SU-DHL-6 (cell line): ENCODE results near the gene PKNOX2.

Experiments
- H2AFZ ChIP-seq: fragments of 200-600 bp; sonication (generic); 2 replicates; pipeline ENCODE4 v1.6.1; 2014; ENCODE audit warnings: low read depth, mild to moderate bottlenecking, moderate library complexity, mixed read lengths, antibody characterized with exemption, low read length; ENCODE audit not compliant: severe bottlenecking
- H3F3A ChIP-seq: fragments of 200-600 bp; shearing (Covaris generic); 2 replicates; pipeline ENCODE4 v1.6.0; 2016; ENCODE audit warnings: antibody characterized with exemption, mild to moderate bottlenecking; ENCODE audit not compliant: insufficient read depth
- H3K27ac ChIP-seq: fragments of 200-600 bp; sonication (generic); 2 replicates; pipeline ENCODE4 v1.5.1; 2016; ENCODE audit warnings: low read depth, mild to moderate bottlenecking, low read length, moderate library complexity, mixed read lengths
- H3K27me3 ChIP-seq: fragments of 200-600 bp; sonication (generic), shearing (Covaris generic); 2 replicates; pipeline ENCODE4 v1.6.0; 2014; ENCODE audit warnings: mild to moderate bottlenecking, low read length
- H3K36me3 ChIP-seq: fragments of 200-600 bp; sonication (generic); 2 replicates; pipeline ENCODE4 v1.6.1; 2014; ENCODE audit warnings: mild to moderate bottlenecking, low read length, mixed read lengths
- H3K4me2 ChIP-seq: fragments of 300-600, 200-600 bp; shearing (Covaris generic), sonication (generic); 2 replicates; pipeline ENCODE4 v1.6.0; 2014; ENCODE audit warnings: low read length, low read depth, mild to moderate bottlenecking; ENCODE audit not compliant: poor library complexity, severe bottlenecking
- H3K4me3 ChIP-seq: fragments of 200-600 bp; sonication (generic); 2 replicates; pipeline ENCODE4 v1.5.1; 2014; ENCODE audit warnings: antibody characterized with exemption, low read length, mild to moderate bottlenecking, mixed read lengths; ENCODE audit not compliant: insufficient read depth, poor library complexity, severe bottlenecking
- H3K79me2 ChIP-seq: fragments of 200-600 bp; sonication (generic); 2 replicates; pipeline ENCODE4 v1.6.1; 2014; ENCODE audit warnings: mild to moderate bottlenecking, low read length, moderate library complexity; ENCODE audit not compliant: insufficient read depth
- H3K9ac ChIP-seq: fragments of 200-600 bp; sonication (generic); 2 replicates; pipeline ENCODE4 v1.7.0; 2014; ENCODE audit warnings: mild to moderate bottlenecking, low read length
- H3K9me2 ChIP-seq: fragments of 200-600 bp; sonication (generic); replicated peaks from 2 replicates; pipeline ENCODE4 v1.6.1; 2014; ENCODE audit warnings: low read length; ENCODE audit not compliant: insufficient read depth
- H3K9me3 ChIP-seq: fragments of 200-600 bp; sonication (generic); 2 replicates; pipeline ENCODE4 v1.6.1; 2014; ENCODE audit warnings: low read length, mixed read lengths; ENCODE audit not compliant: insufficient read depth
- H4K20me1 ChIP-seq: fragments of 200-600 bp; sonication (generic); 2 replicates; pipeline ENCODE4 v1.6.1; 2014; ENCODE audit warnings: low read depth, mild to moderate bottlenecking, antibody characterized with exemption, low read length, moderate library complexity, mixed read lengths
- EZH2phosphoT487 ChIP-seq: fragments of 200-600 bp; sonication (generic), shearing (Covaris generic); conservative IDR thresholded peaks from 2 replicates; pipeline ENCODE4 v1.6.1; 2018; ENCODE audit warnings: mild to moderate bottlenecking, antibody characterized with exemption, low read length, moderate library complexity, mixed read lengths
- TF ChIP-seq, protein P1 (sequence below): fragments of 200-600 bp; sonication (generic); IDR thresholded peaks from one replicate; pipeline ENCODE4 v1.5.1; 2017; ENCODE audit warnings: antibody characterized with exemption, mild to moderate bottlenecking, low read length, moderate library complexity; ENCODE audit not compliant: insufficient read depth, poor library complexity, severe bottlenecking

Gene PKNOX2

DNA sequence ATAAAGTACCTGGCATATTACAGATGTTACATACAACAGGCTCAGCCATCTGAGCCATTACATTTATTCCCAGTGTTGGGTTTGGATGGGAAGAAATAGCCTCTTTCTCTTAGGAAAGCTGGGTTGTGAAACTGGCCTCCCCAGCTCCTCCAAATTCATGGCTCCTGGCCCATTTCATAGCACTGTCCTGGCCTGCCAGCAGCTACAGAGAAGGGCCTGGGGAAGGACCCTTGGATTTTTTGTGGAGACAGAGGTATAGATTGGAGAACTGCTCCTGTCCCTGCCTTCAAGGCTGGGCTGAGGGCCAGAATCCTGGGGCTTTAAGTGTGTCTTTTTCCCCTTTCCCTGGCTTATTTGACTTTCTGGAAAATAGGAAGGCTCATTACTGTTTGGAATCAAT is 18.0 kb downstream of the PKNOX2 start:
- Histone ChIP-seq H2AFZ (no peak overlapping the region), H3K36me3 (no peaks in the 10 kb centered on the region), H3K4me2 (no peak overlapping the region), H3K4me3 (no peak overlapping the region), H3K79me2 (no peaks in the 10 kb centered on the region), H3K27me3 (no peaks in the 10 kb centered on the region), H4K20me1 (no peaks in the 10 kb centered on the region), H3K9ac (no peak overlapping the region), H3F3A (no peaks in the 10 kb centered on the region), H3K27ac (no peak overlapping the region), H3K9me3 (no peaks in the 10 kb centered on the region), H3K9me2 (no peaks in the 10 kb centered on the region)
- TF ChIP-seq, protein P1, sequence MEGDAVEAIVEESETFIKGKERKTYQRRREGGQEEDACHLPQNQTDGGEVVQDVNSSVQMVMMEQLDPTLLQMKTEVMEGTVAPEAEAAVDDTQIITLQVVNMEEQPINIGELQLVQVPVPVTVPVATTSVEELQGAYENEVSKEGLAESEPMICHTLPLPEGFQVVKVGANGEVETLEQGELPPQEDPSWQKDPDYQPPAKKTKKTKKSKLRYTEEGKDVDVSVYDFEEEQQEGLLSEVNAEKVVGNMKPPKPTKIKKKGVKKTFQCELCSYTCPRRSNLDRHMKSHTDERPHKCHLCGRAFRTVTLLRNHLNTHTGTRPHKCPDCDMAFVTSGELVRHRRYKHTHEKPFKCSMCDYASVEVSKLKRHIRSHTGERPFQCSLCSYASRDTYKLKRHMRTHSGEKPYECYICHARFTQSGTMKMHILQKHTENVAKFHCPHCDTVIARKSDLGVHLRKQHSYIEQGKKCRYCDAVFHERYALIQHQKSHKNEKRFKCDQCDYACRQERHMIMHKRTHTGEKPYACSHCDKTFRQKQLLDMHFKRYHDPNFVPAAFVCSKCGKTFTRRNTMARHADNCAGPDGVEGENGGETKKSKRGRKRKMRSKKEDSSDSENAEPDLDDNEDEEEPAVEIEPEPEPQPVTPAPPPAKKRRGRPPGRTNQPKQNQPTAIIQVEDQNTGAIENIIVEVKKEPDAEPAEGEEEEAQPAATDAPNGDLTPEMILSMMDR: no peak
- no peak for TF ChIP-seq EZH2phosphoT487

DNA sequence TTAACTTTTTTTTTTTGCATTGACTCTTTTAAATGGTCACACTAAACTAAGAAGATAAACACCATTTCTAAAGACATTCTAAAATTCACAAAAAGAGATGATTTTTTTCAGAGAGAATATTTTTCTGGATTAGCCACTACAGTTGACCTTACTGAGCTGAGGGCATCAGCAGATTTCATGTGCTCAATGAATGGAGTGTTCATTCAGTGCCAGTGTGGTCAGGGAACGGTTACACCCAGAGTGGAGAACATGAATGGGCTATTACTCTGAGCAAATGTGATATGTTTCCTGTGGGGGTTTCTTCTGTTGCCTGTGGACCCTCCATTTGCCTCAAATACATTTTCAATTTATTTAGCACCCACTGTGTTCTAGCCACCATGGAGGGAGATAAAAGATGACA is 19.1 kb downstream of the PKNOX2 start:
- H3F3A ChIP-seq: no peaks in the 10 kb centered on the region
- H3K27ac ChIP-seq: no peak overlapping the region
- H3K4me2 ChIP-seq: no peak overlapping the region
- H3K4me3 ChIP-seq: no peak overlapping the region
- no peaks in the 10 kb centered on the region for H3K27me3 ChIP-seq
- H3K9ac ChIP-seq: no peak overlapping the region
- H3K79me2 ChIP-seq: no peaks in the 10 kb centered on the region
- H3K9me2 ChIP-seq: no peaks in the 10 kb centered on the region
- no peaks in the 10 kb centered on the region for H4K20me1 ChIP-seq
- no peaks in the 10 kb centered on the region for H3K9me3 ChIP-seq
- TF ChIP-seq, protein P1: no peak
- TF ChIP-seq EZH2phosphoT487: no peak
- H3K36me3 ChIP-seq: no peaks in the 10 kb centered on the region
- no peak overlapping the region for H2AFZ ChIP-seq

DNA sequence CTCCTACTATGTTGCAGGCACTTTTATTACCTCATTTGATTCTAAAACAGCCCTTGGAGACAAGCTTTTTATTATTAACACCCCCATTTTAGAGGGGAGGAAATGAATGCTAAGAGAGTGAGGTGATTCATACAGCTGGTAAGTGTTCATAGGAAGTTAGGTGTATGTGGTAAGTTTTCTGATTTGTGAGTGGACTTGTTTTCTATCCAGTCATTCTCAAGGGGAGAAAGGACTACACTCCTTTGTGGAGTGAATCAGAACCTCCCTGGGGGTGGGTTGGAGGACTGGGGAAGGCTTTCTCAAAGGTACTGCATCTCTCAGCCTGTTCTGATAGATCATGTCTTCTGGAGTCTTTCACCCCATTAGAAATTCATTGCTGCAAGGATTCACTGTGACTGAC is 23.5 kb downstream of the PKNOX2 start:
- Histone ChIP-seq H3K27me3 (no peaks in the 10 kb centered on the region; the same call in 1 of the 2 replicates), H3K9ac (no peak overlapping the region), H4K20me1 (no peaks in the 10 kb centered on the region), H3F3A (no peaks in the 10 kb centered on the region), H2AFZ (no peak overlapping the region), H3K27ac (no peak overlapping the region), H3K9me3 (no peaks in the 10 kb centered on the region), H3K4me3 (no peak overlapping the region), H3K79me2 (no peaks in the 10 kb centered on the region), H3K4me2 (no peak overlapping the region), H3K36me3 (no peaks in the 10 kb centered on the region), H3K9me2 (no peaks in the 10 kb centered on the region)
- TF ChIP-seq, protein P1: no peak
- no peak for TF ChIP-seq EZH2phosphoT487

DNA sequence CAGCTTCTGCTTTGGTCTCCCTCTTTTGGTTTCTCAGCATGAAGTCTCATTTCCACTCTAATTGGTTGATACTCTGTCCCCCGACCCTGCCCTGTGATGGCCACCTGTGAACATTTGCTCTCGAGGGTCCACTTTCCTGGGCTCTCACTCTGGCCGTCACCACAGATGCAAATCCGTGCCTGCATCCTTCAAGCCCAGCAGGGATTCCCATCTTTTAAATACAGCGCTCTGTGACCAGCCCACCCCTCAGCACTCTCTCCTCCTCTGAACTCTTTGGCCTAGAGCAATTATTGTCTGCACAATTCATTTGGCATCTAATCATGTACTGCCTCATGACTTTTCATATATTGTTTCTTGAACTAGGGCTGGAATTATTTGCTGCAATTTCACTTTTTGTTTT is 26.0 kb downstream of the PKNOX2 start:
- TF ChIP-seq EZH2phosphoT487: no peak
- TF ChIP-seq, protein P1: no peak
- Histone ChIP-seq H3K4me2 (no peak overlapping the region), H3K9ac (no peak overlapping the region), H3K4me3 (no peak overlapping the region), H3K27me3 (no peaks in the 10 kb centered on the region; the same call in 1 of the 2 replicates), H4K20me1 (no peaks in the 10 kb centered on the region), H3K9me3 (no peaks in the 10 kb centered on the region), H3F3A (no peaks in the 10 kb centered on the region), H3K79me2 (no peaks in the 10 kb centered on the region), H3K9me2 (no peaks in the 10 kb centered on the region), H2AFZ (no peak overlapping the region), H3K27ac (no peak overlapping the region), H3K36me3 (no peaks in the 10 kb centered on the region)
